Activated CD8-positive, alpha-beta T cell treated with anti-CD3 and anti-CD28 coated beads, Interleukin-2, amount 10 ng/mL, durations not matched to agents 7 days and 5 days (primary cell): Measurements from ENCODE around the gene C15orf39. TPM values are rescaled to one million over a fixed set of nuclear protein-coding genes. Genes with fewer than 3 reads are reported as not detected.

ENCODE experiments used
- ATAC-seq: fragments of 150-1000 bp; cut with Tn5 transposase; one replicate; pipeline ENCODE4 v1.10.0; 2021; ENCODE audit warnings: moderate library complexity
- CTCF ChIA-PET: fragments of 350-600 bp; sonication (Branson Sonifier 250); formaldehyde crosslinking; loops from one replicate; lab custom pipeline; 2021; ENCODE audit warnings: antibody characterized with exemption; lab: Charles Lee
- POLR2A ChIA-PET: fragments of 350-600 bp; sonication (Branson Sonifier 250); formaldehyde crosslinking; loops from one replicate; lab custom pipeline; 2021; ENCODE audit warnings: antibody characterized with exemption; lab: Charles Lee
- DNase-seq: peaks from one replicate; pipeline ENCODE4 v3.0.0-alpha.2; 2020
- H3K27ac Mint-ChIP-seq: one replicate; pipeline ENCODE4 v1.8.0; 2021; ENCODE audit warnings: mild to moderate bottlenecking, mixed read lengths
- H3K27me3 Mint-ChIP-seq: one replicate; pipeline ENCODE4 v1.8.0; 2021; ENCODE audit warnings: low read depth, mixed read lengths
- H3K36me3 Mint-ChIP-seq: one replicate; pipeline ENCODE4 v1.8.0; 2021; ENCODE audit warnings: low read depth, mixed read lengths
- H3K4me1 Mint-ChIP-seq: one replicate; pipeline ENCODE4 v1.8.0; 2021; ENCODE audit warnings: low read depth, mixed read lengths
- H3K4me3 Mint-ChIP-seq: one replicate; pipeline ENCODE4 v1.8.0; 2021; ENCODE audit warnings: mild to moderate bottlenecking, mixed read lengths
- H3K9me3 Mint-ChIP-seq: one replicate; pipeline ENCODE4 v1.8.0; 2022; ENCODE audit warnings: mixed read lengths; ENCODE audit not compliant: insufficient read depth
- total RNA-seq, 2 experiments: library from RNA; stranded (reverse); gene quantifications; one replicate each; pipeline ENCODE4 v1.2.3, GENCODE V29; 2021

Gene C15orf39
- total RNA-seq, 2 experiments from 2014 or later: 57.2 to 59.4 TPM

GRCh38 chr15:75186044-75186443 is 15.6 kb upstream of the C15orf39 start:
- Mint-ChIP-seq H3K9me3 (peaks cover 4% of the 10 kb centered on the region), H3K36me3 (no peaks in the 10 kb centered on the region), H3K4me3 (no peak overlapping the region), H3K27me3 (peaks cover 9% of the 10 kb centered on the region), H3K4me1 (peaks cover 27% of the 10 kb centered on the region), H3K27ac (no peak overlapping the region)
- POLR2A ChIA-PET: no interaction called here
- ATAC-seq (no peak), DNase-seq (no peak)
- CTCF ChIA-PET: no interaction called here

DNA sequence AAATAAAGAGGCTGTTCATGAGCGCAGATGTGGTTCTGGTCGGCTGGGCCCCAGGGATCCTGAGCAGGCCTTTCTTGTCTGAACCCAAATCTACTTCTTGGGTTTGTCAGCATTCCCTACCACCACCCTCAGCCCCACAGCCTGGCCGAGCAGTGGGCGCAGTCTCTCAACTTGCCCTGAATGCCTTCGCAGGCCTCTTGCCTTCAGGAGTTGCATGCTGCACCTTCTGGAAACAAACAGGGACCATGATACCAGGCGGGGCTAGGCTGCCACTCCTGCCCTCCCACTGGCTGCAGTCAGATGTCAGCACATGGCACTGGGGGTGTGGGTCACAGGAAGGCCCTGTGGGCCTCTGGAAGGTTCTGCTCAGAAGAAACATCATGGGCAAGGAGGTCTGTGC is 13.2 kb upstream of the C15orf39 start:
- Mint-ChIP-seq H3K27me3 (peaks cover 3% of the 10 kb centered on the region), H3K9me3 (peaks cover 4% of the 10 kb centered on the region), H3K27ac (no peak overlapping the region), H3K4me3 (no peak overlapping the region), H3K36me3 (no peaks in the 10 kb centered on the region), H3K4me1 (peaks cover 11% of the 10 kb centered on the region)
- POLR2A ChIA-PET: no interaction called here
- ATAC-seq (no peak), DNase-seq (no peak)
- CTCF ChIA-PET: no interaction called here

DNA sequence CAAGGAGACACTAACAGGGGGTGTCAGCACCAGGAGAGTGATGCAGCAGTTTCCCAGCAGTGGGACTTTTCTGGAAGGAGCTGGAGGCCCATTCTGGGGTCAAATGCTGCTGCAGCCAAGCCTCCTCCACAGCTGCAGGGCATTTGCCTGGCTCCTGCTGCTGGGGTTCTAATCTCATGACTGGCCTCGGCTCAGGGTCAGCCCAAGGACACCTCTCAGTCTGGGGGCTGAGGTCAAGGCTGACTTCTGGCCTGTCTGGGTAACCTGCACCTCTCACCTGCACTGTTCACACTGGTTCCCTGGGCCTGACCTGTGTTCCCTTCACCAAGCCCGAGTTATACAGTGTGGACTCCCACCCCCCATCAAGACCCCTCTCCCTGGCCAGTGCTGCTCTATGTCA is 10.4 kb upstream of the C15orf39 start:
- no peak overlapping the region for H3K27ac Mint-ChIP-seq
- DNase-seq: no peak
- ChIA-PET CTCF (interaction anchor here (1.0 to 3.2 kb wide), 3 partner anchors 9 to 148 kb away, joined by 3 to 14 read pairs (median 3); partner anchors contain the start of gene C15orf39), POLR2A (interaction anchor here (1.0 kb wide), 1 partner anchor 167 kb away, joined by 3 read pairs; no protein-coding TSS in a partner anchor)
- peaks cover 4% of the 10 kb centered on the region for H3K9me3 Mint-ChIP-seq
- no peak for ATAC-seq
- no peaks in the 10 kb centered on the region for H3K36me3 Mint-ChIP-seq
- H3K4me3 Mint-ChIP-seq: no peak overlapping the region
- H3K4me1 Mint-ChIP-seq: peaks cover 3% of the 10 kb centered on the region
- peaks cover 7% of the 10 kb centered on the region for H3K27me3 Mint-ChIP-seq

- peaks cover 4% of the 10 kb centered on the region for H3K9me3 Mint-ChIP-seq
- ATAC-seq (no peak), DNase-seq (no peak)
- H3K4me3 Mint-ChIP-seq: no peak overlapping the region
- peaks cover 4% of the 10 kb centered on the region for H3K4me1 Mint-ChIP-seq
- no peaks in the 10 kb centered on the region for H3K36me3 Mint-ChIP-seq
- ChIA-PET POLR2A (no interaction called here), CTCF (interaction anchor here (1.4 to 3.2 kb wide), 2 partner anchors 9 to 13 kb away, joined by 4 to 14 read pairs; partner anchors contain the start of gene C15orf39)
- H3K27ac Mint-ChIP-seq: no peak overlapping the region
- peaks cover 7% of the 10 kb centered on the region for H3K27me3 Mint-ChIP-seq
Measured at GRCh38 chr15:75192307-75192706, 9.4 kb upstream of the C15orf39 start.

GRCh38 chr15:75193272-75193671 is 8.4 kb upstream of the C15orf39 start:
- Mint-ChIP-seq H3K9me3 (peaks cover 4% of the 10 kb centered on the region), H3K27ac (no peak overlapping the region), H3K4me1 (peaks cover 9% of the 10 kb centered on the region), H3K36me3 (no peaks in the 10 kb centered on the region), H3K27me3 (peaks cover 7% of the 10 kb centered on the region), H3K4me3 (no peak overlapping the region)
- CTCF ChIA-PET: interaction anchor here (1.4 to 3.2 kb wide), 3 partner anchors 8 to 150 kb away, joined by 4 to 14 read pairs (median 6); partner anchors contain the start of gene C15orf39
- no peak for DNase-seq
- POLR2A ChIA-PET: no interaction called here
- ATAC-seq: no peak

DNA sequence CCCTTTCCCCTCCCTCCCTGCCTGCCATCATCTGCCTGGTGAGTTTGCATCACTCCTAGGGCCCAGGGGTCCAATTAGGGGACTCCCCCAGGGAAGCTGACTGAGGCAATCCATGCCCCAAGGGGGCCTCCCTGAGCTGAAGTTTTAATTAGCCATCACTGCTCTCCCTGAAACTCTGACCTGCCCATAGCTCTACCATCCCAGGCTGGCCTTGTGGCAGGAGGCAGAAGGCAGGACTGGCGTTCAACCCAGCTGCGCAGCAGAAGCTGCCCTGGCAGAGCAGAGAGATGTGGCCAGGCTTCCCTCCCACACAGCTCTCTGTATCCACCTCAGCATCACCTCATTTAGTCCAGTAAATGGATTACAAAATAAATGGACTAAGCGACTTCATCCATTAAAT is 7.7 kb upstream of the C15orf39 start:
- peaks cover 4% of the 10 kb centered on the region for H3K9me3 Mint-ChIP-seq
- H3K27ac Mint-ChIP-seq: no peak overlapping the region
- no peaks in the 10 kb centered on the region for H3K36me3 Mint-ChIP-seq
- ChIA-PET POLR2A (no interaction called here), CTCF (interaction anchor here (0.7 to 1.8 kb wide), 2 partner anchors 86 to 151 kb away, joined by 3 to 6 read pairs; no protein-coding TSS in a partner anchor)
- peaks cover 16% of the 10 kb centered on the region for H3K4me1 Mint-ChIP-seq
- ATAC-seq (no peak), DNase-seq (no peak)
- peaks cover 7% of the 10 kb centered on the region for H3K27me3 Mint-ChIP-seq
- no peak overlapping the region for H3K4me3 Mint-ChIP-seq

- H3K27me3 Mint-ChIP-seq: peaks cover 7% of the 10 kb centered on the region
- H3K36me3 Mint-ChIP-seq: no peaks in the 10 kb centered on the region
- POLR2A ChIA-PET: no interaction called here
- DNase-seq (no peak), ATAC-seq (no peak)
- peaks cover 20% of the 10 kb centered on the region for H3K4me1 Mint-ChIP-seq
- CTCF ChIA-PET: interaction anchor here (0.7 to 1.8 kb wide), 2 partner anchors 86 to 151 kb away, joined by 3 to 6 read pairs; no protein-coding TSS in a partner anchor
- H3K9me3 Mint-ChIP-seq: peaks cover 4% of the 10 kb centered on the region
- no peak overlapping the region for H3K4me3 Mint-ChIP-seq
- no peak overlapping the region for H3K27ac Mint-ChIP-seq
Measured at GRCh38 chr15:75194397-75194796, 7.3 kb upstream of the C15orf39 start.

DNA sequence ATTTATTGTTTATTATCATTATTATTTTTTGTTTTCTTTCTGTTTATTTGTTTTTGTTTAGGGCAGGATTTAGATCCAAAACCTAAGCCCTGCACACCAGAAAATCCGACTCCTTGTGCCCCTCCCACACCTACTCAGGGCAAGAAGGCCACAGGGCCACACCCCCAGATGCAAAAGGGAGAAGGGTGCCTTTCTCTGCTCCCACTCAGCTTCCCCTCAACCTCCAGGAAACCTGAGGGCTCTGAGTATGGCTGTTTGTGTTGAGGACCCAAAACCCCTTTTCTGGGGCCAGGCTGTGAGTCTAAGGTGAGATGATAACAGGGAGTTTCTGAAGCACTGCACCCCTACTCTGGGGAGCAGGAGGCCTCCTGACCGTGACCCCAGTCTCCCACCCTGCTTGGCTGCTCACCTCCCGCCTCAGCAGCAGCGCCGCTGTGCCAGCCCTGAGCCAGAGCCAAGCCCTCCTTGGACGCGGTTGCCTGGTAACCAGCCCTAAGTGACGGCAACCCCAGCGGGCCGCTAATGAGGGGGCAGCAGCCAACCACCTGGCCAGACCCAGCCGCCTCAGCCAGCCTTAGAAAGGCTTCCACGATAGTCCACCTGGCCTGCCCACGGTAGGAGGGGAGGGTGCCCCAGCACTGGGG is 6.4 kb upstream of the C15orf39 start:
- ChIA-PET CTCF (interaction anchor here (2.4 kb wide), 1 partner anchor 152 kb away, joined by 13 read pairs; no protein-coding TSS in a partner anchor), POLR2A (no interaction called here)
- H3K27me3 Mint-ChIP-seq: peaks cover 7% of the 10 kb centered on the region
- DNase-seq (no peak), ATAC-seq (no peak)
- H3K36me3 Mint-ChIP-seq: no peaks in the 10 kb centered on the region
- H3K27ac Mint-ChIP-seq: no peak overlapping the region
- H3K4me1 Mint-ChIP-seq: peaks cover 29% of the 10 kb centered on the region
- H3K4me3 Mint-ChIP-seq: no peak overlapping the region
- H3K9me3 Mint-ChIP-seq: peaks cover 4% of the 10 kb centered on the region

GRCh38 chr15:75195766-75196241 is 5.9 kb upstream of the C15orf39 start:
- POLR2A ChIA-PET: no interaction called here
- Mint-ChIP-seq H3K4me3 (no peak overlapping the region), H3K9me3 (peaks cover 2% of the 10 kb centered on the region), H3K27ac (no peak overlapping the region), H3K27me3 (peaks cover 5% of the 10 kb centered on the region), H3K36me3 (no peaks in the 10 kb centered on the region), H3K4me1 (peaks cover 35% of the 10 kb centered on the region)
- CTCF ChIA-PET: interaction anchor here (2.4 kb wide), 1 partner anchor 153 kb away, joined by 13 read pairs; no protein-coding TSS in a partner anchor
- ATAC-seq: no peak
- DNase-seq: no peak

GRCh38 chr15:75197062-75197630 is 4.5 kb upstream of the C15orf39 start:
- ChIA-PET CTCF (interaction anchor here (0.9 to 2.4 kb wide), 2 partner anchors 18 to 154 kb away, joined by 3 to 13 read pairs; no protein-coding TSS in a partner anchor), POLR2A (interaction anchor here (0.7 to 1.3 kb wide), 2 partner anchors 15 to 550 kb away, joined by 3 read pairs; no protein-coding TSS in a partner anchor)
- Mint-ChIP-seq H3K9me3 (no peaks in the 10 kb centered on the region), H3K27ac (no peak overlapping the region), H3K4me1 (peaks cover 41% of the 10 kb centered on the region), H3K36me3 (no peaks in the 10 kb centered on the region), H3K4me3 (no peak overlapping the region), H3K27me3 (peaks cover 4% of the 10 kb centered on the region)
- ATAC-seq: no peak
- DNase-seq: no peak

- POLR2A ChIA-PET: interaction anchor here (0.6 to 1.1 kb wide), 3 partner anchors 17 to 256 kb away, joined by 3 to 4 read pairs (median 4); no protein-coding TSS in a partner anchor
Measured at GRCh38 chr15:75198560-75199356, 2.9 kb upstream of the C15orf39 start.

More at GRCh38 chr15:75198560-75199356, 2.9 kb upstream of the C15orf39 start:
- DNase-seq (peak; percentile 85), ATAC-seq (peak; percentile 46)
- Mint-ChIP-seq H3K4me3 (peak overlapping the region; percentile 90), H3K27me3 (peaks cover 4% of the 10 kb centered on the region), H3K9me3 (no peaks in the 10 kb centered on the region), H3K36me3 (peaks cover 4% of the 10 kb centered on the region), H3K27ac (peak overlapping the region; percentile 87), H3K4me1 (peaks cover 42% of the 10 kb centered on the region)
- CTCF ChIA-PET: interaction anchor here (0.9 to 4.5 kb wide), 8 partner anchors 17 to 488 kb away, joined by 3 to 39 read pairs (median 3); partner anchors contain the start of gene PPCDC
